NB4 (cell line): ENCODE results near the gene FRMPD4.

Experiments used
- MYC ChIP-seq: IDR thresholded peaks from 2 replicates; pipeline ENCODE4 v1.6.1; 2011; ENCODE audit warnings: low read depth, low read length
- TF ChIP-seq, protein P1 (sequence below): IDR thresholded peaks from 2 replicates; pipeline ENCODE4 v1.6.1; 2011; ENCODE audit warnings: low read depth, low read length
- TF ChIP-seq, protein P2 (sequence below): IDR thresholded peaks from one replicate; pipeline ENCODE4 v1.5.1; 2012; ENCODE audit warnings: low read depth, low read length

DNA sequence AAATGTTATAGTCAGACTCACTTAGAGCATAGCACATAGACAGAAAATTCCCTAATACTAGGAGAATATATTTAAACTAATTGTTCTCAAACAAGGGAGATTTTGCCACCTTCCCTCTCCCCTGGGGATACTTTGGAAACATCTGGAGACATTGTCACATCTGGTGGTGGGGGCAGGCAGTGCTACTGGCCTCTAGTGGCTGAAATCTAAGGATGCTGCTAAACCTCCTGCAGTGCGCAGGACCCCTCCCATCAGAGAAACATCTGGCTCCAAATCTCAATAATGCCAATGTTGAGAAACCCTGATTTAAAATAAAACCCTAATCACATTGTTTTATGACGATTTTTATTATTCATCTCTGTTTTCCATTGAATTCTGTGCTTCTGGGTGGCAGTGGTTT is 244.9 kb downstream of the FRMPD4 start:
- TF ChIP-seq, protein P1, sequence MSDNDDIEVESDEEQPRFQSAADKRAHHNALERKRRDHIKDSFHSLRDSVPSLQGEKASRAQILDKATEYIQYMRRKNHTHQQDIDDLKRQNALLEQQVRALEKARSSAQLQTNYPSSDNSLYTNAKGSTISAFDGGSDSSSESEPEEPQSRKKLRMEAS: no peak
- TF ChIP-seq, protein P2, sequence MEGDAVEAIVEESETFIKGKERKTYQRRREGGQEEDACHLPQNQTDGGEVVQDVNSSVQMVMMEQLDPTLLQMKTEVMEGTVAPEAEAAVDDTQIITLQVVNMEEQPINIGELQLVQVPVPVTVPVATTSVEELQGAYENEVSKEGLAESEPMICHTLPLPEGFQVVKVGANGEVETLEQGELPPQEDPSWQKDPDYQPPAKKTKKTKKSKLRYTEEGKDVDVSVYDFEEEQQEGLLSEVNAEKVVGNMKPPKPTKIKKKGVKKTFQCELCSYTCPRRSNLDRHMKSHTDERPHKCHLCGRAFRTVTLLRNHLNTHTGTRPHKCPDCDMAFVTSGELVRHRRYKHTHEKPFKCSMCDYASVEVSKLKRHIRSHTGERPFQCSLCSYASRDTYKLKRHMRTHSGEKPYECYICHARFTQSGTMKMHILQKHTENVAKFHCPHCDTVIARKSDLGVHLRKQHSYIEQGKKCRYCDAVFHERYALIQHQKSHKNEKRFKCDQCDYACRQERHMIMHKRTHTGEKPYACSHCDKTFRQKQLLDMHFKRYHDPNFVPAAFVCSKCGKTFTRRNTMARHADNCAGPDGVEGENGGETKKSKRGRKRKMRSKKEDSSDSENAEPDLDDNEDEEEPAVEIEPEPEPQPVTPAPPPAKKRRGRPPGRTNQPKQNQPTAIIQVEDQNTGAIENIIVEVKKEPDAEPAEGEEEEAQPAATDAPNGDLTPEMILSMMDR: peak; percentile 44
- no peak for TF ChIP-seq MYC
